Lower lobe of right lung (tissue), 2 donors: ENCODE data around the gene STAT4. TPM values are rescaled to one million over a fixed set of nuclear protein-coding genes. Genes with fewer than 3 reads are reported as not detected.

ENCODE experiments used
- ATAC-seq, 2 donors: fragments of 200-7000 bp; cut with Tn5 transposase; one replicate each; pipeline ENCODE4 v1.9.1; 2020 to 2022; ENCODE audit warnings: mild to moderate bottlenecking in 2 of 2, moderate library complexity in 2 of 2
- DNase-seq: peaks from one replicate; pipeline ENCODE4 v3.0.0-alpha.2; 2020
- H3K27ac ChIP-seq: fragments of 200-600 bp; one replicate; pipeline ENCODE4 v1.8.0; 2022
- H3K27me3 ChIP-seq: fragments of 200-600 bp; one replicate; pipeline ENCODE4 v1.8.0; 2022; ENCODE audit warnings: low read depth
- H3K36me3 ChIP-seq: fragments of 200-600 bp; one replicate; pipeline ENCODE4 v1.8.0; 2022; ENCODE audit warnings: mild to moderate bottlenecking
- H3K4me1 ChIP-seq: fragments of 200-600 bp; one replicate; pipeline ENCODE4 v1.8.0; 2022
- H3K4me3 ChIP-seq: fragments of 200-600 bp; one replicate; pipeline ENCODE4 v1.8.0; 2022; ENCODE audit warnings: mild to moderate bottlenecking
- H3K9me3 ChIP-seq: fragments of 200-600 bp; one replicate; pipeline ENCODE4 v1.8.0; 2022
- CTCF ChIP-seq: fragments of 200-600 bp; IDR thresholded peaks from one replicate; pipeline ENCODE4 v1.8.0; 2022; ENCODE audit warnings: antibody characterized with exemption, mild to moderate bottlenecking
- intact Hi-C: fragments of 100-400 bp; cut with DNase I; formaldehyde crosslinking; loops from one replicate; pipeline ENCODE4 v1.11.0; 2022
- total RNA-seq: library from RNA; stranded (reverse); fragmentation: NEBNext Ultra II Directional; extraction: Animal tissue kit (Norgen Biotek cat#: 25700); gene quantifications from one replicate; pipeline ENCODE4 v1.2.1, GENCODE V29; 2021
- donor health status: DM: no; HTN: yes; CAD: no; lungs with severe emphysema.

STAT4 gene
- total RNA-seq, 1 donor from 2014 or later, result 5.8 TPM

DNA sequence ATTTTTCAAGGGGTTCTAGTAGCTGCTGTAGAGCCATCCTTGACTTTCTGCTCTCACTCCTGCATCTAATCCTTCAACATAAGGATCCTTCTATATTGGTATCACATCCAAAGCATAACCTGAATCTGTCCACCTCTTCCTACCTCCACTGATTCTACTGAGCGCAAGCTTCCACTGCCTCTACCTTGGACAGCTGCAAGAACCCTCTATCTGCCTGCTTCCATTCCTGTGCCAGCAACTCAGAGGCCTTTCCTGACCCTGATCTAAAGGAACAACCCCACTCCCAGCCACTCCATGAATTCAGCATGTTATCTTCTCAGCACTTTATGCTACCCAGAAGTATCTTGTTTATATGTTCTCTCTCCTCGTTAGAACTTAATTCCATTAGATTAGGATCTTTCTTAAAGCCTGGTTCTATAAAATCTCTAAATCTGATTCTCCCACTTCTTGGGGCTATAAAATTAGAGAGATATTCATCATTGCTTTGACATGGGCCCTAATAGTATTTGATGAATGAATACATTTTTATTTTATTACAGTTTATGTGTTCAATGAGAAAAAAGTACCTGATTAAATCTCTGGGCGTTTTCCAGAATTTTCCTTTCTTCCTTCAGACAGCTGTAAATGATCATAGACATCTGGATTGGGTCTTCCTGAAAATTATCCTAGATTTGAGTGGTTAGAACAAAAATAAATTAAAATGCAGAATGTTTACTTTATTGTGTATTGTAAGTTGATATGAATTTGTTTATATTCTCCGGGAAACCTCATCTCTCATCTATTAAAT is 143.6 kb downstream of the STAT4 start:
- DNase-seq (no peak), ATAC-seq (no peak)
- H3K36me3 ChIP-seq, result peaks cover 86% of the 10 kb centered on the region

DNA sequence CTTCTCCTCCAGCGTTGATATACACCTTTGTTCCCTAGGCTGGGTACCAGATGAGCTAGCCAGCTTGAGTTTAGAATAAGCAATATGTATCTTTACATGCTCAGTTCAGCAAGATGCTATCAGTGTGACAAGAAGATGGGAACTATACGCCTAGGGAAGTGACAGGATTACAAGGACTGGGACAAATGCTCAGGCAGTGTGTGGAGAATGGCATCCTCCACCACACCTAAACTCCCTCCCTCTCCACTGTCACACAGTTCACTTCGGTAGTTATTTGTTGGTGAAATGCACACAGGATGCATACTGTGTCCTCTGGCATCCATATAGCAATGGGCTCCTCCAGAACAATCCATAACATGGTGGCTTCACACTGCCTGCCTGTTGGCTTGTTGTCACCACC is 144.5 kb downstream of the STAT4 start:
- DNase-seq, result no peak
- no peaks in the 10 kb centered on the region for H3K9me3 ChIP-seq
- peaks cover 91% of the 10 kb centered on the region for H3K36me3 ChIP-seq
- peaks cover 16% of the 10 kb centered on the region for H3K4me1 ChIP-seq
- H3K27ac ChIP-seq, result no peak overlapping the region
- ATAC-seq, result no peak
- no peaks in the 10 kb centered on the region for H3K27me3 ChIP-seq
- no peak overlapping the region for H3K4me3 ChIP-seq
- intact Hi-C loops, result no loop called here
- TF ChIP-seq CTCF, result no peak

More for the DNA sequence above, 143.6 kb downstream of the STAT4 start:
- intact Hi-C loops, result no loop called here
- H3K27ac ChIP-seq, result no peak overlapping the region
- H3K27me3 ChIP-seq, result no peaks in the 10 kb centered on the region
- no peak for TF ChIP-seq CTCF
- no peaks in the 10 kb centered on the region for H3K9me3 ChIP-seq
- H3K4me1 ChIP-seq, result peaks cover 25% of the 10 kb centered on the region
- no peak overlapping the region for H3K4me3 ChIP-seq

DNA sequence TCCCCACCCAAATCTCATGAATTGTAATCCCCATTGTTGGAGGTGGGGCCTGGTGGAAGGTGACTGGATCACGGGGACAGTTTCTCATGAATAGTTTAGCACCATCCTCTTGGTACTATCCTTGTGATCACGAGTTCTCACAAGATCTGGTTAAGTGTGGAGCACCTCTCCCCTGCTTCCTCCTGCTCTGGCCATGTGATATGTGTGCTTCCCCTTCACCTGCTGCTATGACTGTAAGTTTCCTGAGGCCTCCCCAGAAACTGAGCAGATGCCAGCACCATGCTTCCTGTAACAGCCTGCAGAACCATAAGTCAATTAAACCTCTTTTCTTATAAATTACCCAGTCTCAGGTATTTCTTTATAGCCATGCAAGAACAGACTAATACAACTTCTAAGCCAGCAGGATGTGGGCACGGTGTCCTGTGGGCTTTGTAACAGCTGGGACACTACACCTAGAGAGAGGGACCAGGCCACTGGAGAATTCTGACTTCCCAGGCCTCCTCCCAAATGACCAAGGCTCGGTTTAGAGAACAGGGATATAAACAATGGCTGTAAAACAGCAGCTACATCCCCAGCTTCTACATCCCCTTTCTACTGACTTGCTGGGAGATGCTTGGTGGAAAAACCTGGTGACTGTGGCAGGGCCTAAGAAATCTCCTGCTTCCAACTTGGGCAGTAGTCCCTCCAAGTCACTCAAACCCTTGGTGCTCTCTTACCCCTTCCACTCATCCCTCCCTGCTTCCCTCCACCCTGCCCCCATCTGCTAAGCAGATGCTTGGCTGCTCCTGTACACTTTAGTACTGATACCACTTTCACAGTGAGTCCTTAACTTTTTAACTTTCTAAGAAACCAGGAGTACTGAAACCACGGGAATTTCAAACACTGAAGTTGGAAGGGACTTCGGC is 147.1 kb downstream of the STAT4 start:
- Histone ChIP-seq H3K9me3 (no peaks in the 10 kb centered on the region), H3K27me3 (no peaks in the 10 kb centered on the region), H3K36me3 (peaks cover 100% of the 10 kb centered on the region), H3K4me3 (no peak overlapping the region), H3K4me1 (no peaks in the 10 kb centered on the region), H3K27ac (no peak overlapping the region)
- intact Hi-C loops, result no loop called here
- no peak for TF ChIP-seq CTCF
- no peak for ATAC-seq
- DNase-seq, result no peak

DNA sequence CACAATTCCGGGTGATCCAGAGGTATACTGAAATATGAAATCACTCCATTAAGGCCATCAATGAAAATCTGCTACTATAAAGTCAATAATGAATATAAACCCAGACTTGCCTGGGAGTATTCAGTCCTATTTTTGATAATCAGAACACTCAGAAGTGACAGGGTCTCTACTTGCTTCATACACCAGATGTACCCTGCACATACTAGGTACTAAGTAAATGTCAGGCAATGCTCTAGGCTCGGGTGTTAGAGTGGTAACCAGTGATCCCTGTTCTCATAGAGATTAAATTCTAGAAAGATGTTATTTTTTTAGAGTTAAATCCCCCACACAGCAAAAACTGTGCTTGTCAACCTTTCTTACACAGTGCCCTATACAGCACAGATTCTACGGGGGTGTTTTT is 149.2 kb downstream of the STAT4 start:
- ATAC-seq (no peak), DNase-seq (no peak)
- no peak for TF ChIP-seq CTCF
- Histone ChIP-seq H3K9me3 (no peaks in the 10 kb centered on the region), H3K4me3 (no peak overlapping the region), H3K27ac (no peak overlapping the region), H3K4me1 (no peaks in the 10 kb centered on the region), H3K27me3 (no peaks in the 10 kb centered on the region), H3K36me3 (peaks cover 100% of the 10 kb centered on the region)
- intact Hi-C loops, result no loop called here

DNA sequence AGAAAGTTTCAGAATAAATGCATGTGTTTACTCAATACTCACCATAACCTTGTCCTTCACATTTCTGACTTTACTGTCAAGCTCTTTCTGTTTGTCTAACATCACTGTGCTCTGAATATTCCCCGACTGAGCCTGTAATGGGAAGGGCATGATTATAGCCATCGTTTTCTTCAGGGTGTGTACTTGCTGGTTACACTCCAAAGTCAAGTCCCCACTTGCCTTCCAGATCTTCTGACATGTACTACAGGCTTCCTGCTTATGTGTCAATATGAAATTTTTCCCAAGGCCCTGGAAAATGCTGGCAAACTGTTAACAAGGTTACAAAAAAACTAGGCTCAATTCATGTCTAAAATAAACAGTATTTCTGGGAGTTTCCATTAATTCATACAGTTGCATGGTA is 149.8 kb downstream of the STAT4 start:
- H3K36me3 ChIP-seq, result peaks cover 100% of the 10 kb centered on the region
- H3K27ac ChIP-seq, result no peak overlapping the region
- no peak for ATAC-seq

More for the DNA sequence above, 149.8 kb downstream of the STAT4 start:
- no peak for DNase-seq
- Histone ChIP-seq H3K4me1 (no peaks in the 10 kb centered on the region), H3K27me3 (no peaks in the 10 kb centered on the region), H3K4me3 (no peak overlapping the region), H3K9me3 (no peaks in the 10 kb centered on the region)
- intact Hi-C loops, result no loop called here
- no peak for TF ChIP-seq CTCF
